ENCODE measurements around the gene PLXND1. TPM values are rescaled to one million over a fixed set of nuclear protein-coding genes. Genes with fewer than 3 reads are reported as not detected.

Gene PLXND1
- total RNA-seq, 2 donors from 2014 or later, result 73.1 to 83.2 TPM

- H3K27me3 Mint-ChIP-seq (ENCODE audit: insufficient read depth), result no peaks in the 10 kb centered on the region
- no peak for TF ChIP-seq CTCF (conservative IDR thresholded peaks at IDR 0.05)
Measured at GRCh38 chr3:129564981-129565644, 41.4 kb downstream of the PLXND1 start.

GRCh38 chr3:129563850-129564535, 42.5 kb downstream of the PLXND1 start:
- no peak for TF ChIP-seq CTCF (conservative IDR thresholded peaks at IDR 0.05)
- H3K4me1 Mint-ChIP-seq, result no peaks in the 10 kb centered on the region
- WGBS, 2 experiments (ENCODE audit: insufficient coverage in 1 of 2, insufficient read length in 1 of 2), result 83 to 88% methylated on average over 2 to 8 of the region's 8 CpGs
- H3K9me3 Mint-ChIP-seq, result no peaks in the 10 kb centered on the region
- H3K36me3 ChIP-seq (ENCODE audit: control insufficient read depth, insufficient read depth, low read length), result no peaks in the 10 kb centered on the region
- H3K36me3 Mint-ChIP-seq (ENCODE audit: low read depth), result peaks cover 25% of the 10 kb centered on the region
- no peaks in the 10 kb centered on the region for H3K27me3 ChIP-seq (ENCODE audit: control insufficient read depth, insufficient read depth, low read length, poor library complexity, severe bottlenecking)
- H3K9ac ChIP-seq (ENCODE audit: extremely low read depth, low read length, poor library complexity, severe bottlenecking), result no peak overlapping the region
- H3K9me3 ChIP-seq (ENCODE audit: control insufficient read depth, low read length), result no peaks in the 10 kb centered on the region
- no peak overlapping the region for H3K27ac Mint-ChIP-seq
- H3K27me3 Mint-ChIP-seq (ENCODE audit: insufficient read depth), result no peaks in the 10 kb centered on the region
- H3K4me3 ChIP-seq (ENCODE audit: low read length), result no peak overlapping the region
- no peaks in the 10 kb centered on the region for H3K4me1 ChIP-seq (ENCODE audit: control insufficient read depth, insufficient read depth, low read length)
- no peak overlapping the region for H3K4me3 Mint-ChIP-seq
- no peak overlapping the region for H3K27ac ChIP-seq (ENCODE audit: low read depth, low read length)
- DNase-seq, result no peak

More at GRCh38 chr3:129564981-129565644, 41.4 kb downstream of the PLXND1 start:
- Histone ChIP-seq H3K36me3 (ENCODE audit: control insufficient read depth, insufficient read depth, low read length) (no peaks in the 10 kb centered on the region), H3K9ac (ENCODE audit: extremely low read depth, low read length, poor library complexity, severe bottlenecking) (no peak overlapping the region), H3K9me3 (ENCODE audit: control insufficient read depth, low read length) (no peaks in the 10 kb centered on the region), H3K27ac (ENCODE audit: low read depth, low read length) (no peak overlapping the region), H3K4me1 (ENCODE audit: control insufficient read depth, insufficient read depth, low read length) (no peaks in the 10 kb centered on the region), H3K4me3 (ENCODE audit: low read length) (no peak overlapping the region), H3K27me3 (ENCODE audit: control insufficient read depth, insufficient read depth, low read length, poor library complexity, severe bottlenecking) (no peaks in the 10 kb centered on the region)
- DNase-seq, result no peak
- Mint-ChIP-seq H3K36me3 (ENCODE audit: low read depth) (peaks cover 20% of the 10 kb centered on the region), H3K27ac (peak overlapping the region; percentile 71), H3K4me3 (no peak overlapping the region), H3K9me3 (no peaks in the 10 kb centered on the region), H3K4me1 (no peaks in the 10 kb centered on the region)
- 94 to 98% methylated on average over 17 to 21 of the region's 21 CpGs for WGBS, 2 experiments (ENCODE audit: insufficient coverage in 1 of 2, insufficient read length in 1 of 2)

GRCh38 chr3:129563332-129563731, 43.1 kb downstream of the PLXND1 start:
- H3K9ac ChIP-seq (ENCODE audit: extremely low read depth, low read length, poor library complexity, severe bottlenecking), result no peak overlapping the region
- Mint-ChIP-seq H3K9me3 (no peaks in the 10 kb centered on the region), H3K4me1 (no peaks in the 10 kb centered on the region), H3K27me3 (ENCODE audit: insufficient read depth) (no peaks in the 10 kb centered on the region), H3K36me3 (ENCODE audit: low read depth) (peaks cover 22% of the 10 kb centered on the region), H3K27ac (no peak overlapping the region), H3K4me3 (no peak overlapping the region)
- no peaks in the 10 kb centered on the region for H3K4me1 ChIP-seq (ENCODE audit: control insufficient read depth, insufficient read depth, low read length)
- H3K4me3 ChIP-seq (ENCODE audit: low read length), result no peak overlapping the region
- H3K27ac ChIP-seq (ENCODE audit: low read depth, low read length), result no peak overlapping the region
- H3K9me3 ChIP-seq (ENCODE audit: control insufficient read depth, low read length), result no peaks in the 10 kb centered on the region
- no peaks in the 10 kb centered on the region for H3K27me3 ChIP-seq (ENCODE audit: control insufficient read depth, insufficient read depth, low read length, poor library complexity, severe bottlenecking)
- WGBS, 2 experiments (ENCODE audit: insufficient coverage in 1 of 2, insufficient read length in 1 of 2), result 94% methylated on average over 10 to 12 of the region's 12 CpGs
- no peaks in the 10 kb centered on the region for H3K36me3 ChIP-seq (ENCODE audit: control insufficient read depth, insufficient read depth, low read length)
- no peak for TF ChIP-seq CTCF (conservative IDR thresholded peaks at IDR 0.05)
- DNase-seq, result no peak
